ENCODE measurements around the gene HJV.

HJV gene

GRCh38 chr1:146022403-146023127, 1.0 kb upstream of the HJV start:
- in situ Hi-C loops (cut with MboI; ENCODE audit: low sequenced_read_pairs) = no loop called here

- in situ Hi-C loops (cut with MboI; ENCODE audit: low sequenced_read_pairs) = no loop called here
Observed at GRCh38 chr1:146021050-146021445, 487 bp downstream of the HJV start.

GRCh38 chr1:146020058-146021049, 1.2 kb downstream of the HJV start:
- in situ Hi-C loops (cut with MboI; ENCODE audit: low sequenced_read_pairs) = no loop called here

GRCh38 chr1:146019231-146020057, 2.1 kb downstream of the HJV start:
- in situ Hi-C loops (cut with MboI; ENCODE audit: low sequenced_read_pairs) = loop anchor here (10.0 kb wide), 1 partner anchor 125 kb away; no protein-coding TSS in a partner anchor

- in situ Hi-C loops (cut with MboI; ENCODE audit: low sequenced_read_pairs) = loop anchor here (10.0 kb wide), 1 partner anchor 122 kb away; no protein-coding TSS in a partner anchor
Observed at GRCh38 chr1:146016891-146017290, 4.6 kb downstream of the HJV start.

GRCh38 chr1:146013559-146013922, 8.0 kb downstream of the HJV start:
- in situ Hi-C loops (cut with MboI; ENCODE audit: low sequenced_read_pairs) = loop anchor here (10.0 kb wide), 1 partner anchor 119 kb away; no protein-coding TSS in a partner anchor

- in situ Hi-C loops (cut with MboI; ENCODE audit: low sequenced_read_pairs) = loop anchor here (10.0 kb wide), 1 partner anchor 118 kb away; no protein-coding TSS in a partner anchor
Observed at GRCh38 chr1:146012703-146013558, 8.6 kb downstream of the HJV start.

- in situ Hi-C loops (cut with MboI; ENCODE audit: low sequenced_read_pairs) = loop anchor here (10.0 kb wide), 1 partner anchor 115 kb away; no protein-coding TSS in a partner anchor
Observed at GRCh38 chr1:146010126-146010738, 11.3 kb downstream of the HJV start.

- in situ Hi-C loops (cut with MboI; ENCODE audit: low sequenced_read_pairs) = no loop called here
Observed at GRCh38 chr1:146007489-146008133, 13.9 kb downstream of the HJV start.

- in situ Hi-C loops (cut with MboI; ENCODE audit: low sequenced_read_pairs) = no loop called here
Observed at GRCh38 chr1:146001709-146002108, 19.8 kb downstream of the HJV start.

GRCh38 chr1:145999321-146000024, 22.1 kb downstream of the HJV start:
- in situ Hi-C loops (cut with MboI; ENCODE audit: low sequenced_read_pairs) = no loop called here

GRCh38 chr1:145997718-145998023, 23.9 kb downstream of the HJV start:
- in situ Hi-C loops (cut with MboI; ENCODE audit: low sequenced_read_pairs) = no loop called here

- in situ Hi-C loops (cut with MboI; ENCODE audit: low sequenced_read_pairs) = no loop called here
Observed at GRCh38 chr1:145997016-145997717, 24.4 kb downstream of the HJV start.

- in situ Hi-C loops (cut with MboI; ENCODE audit: low sequenced_read_pairs) = no loop called here
Observed at GRCh38 chr1:145996433-145997015, 25.0 kb downstream of the HJV start, which contains the start of gene TXNIP. TSS of gene TXNIP (minus strand) at chr1:145996579. CDS start at chr1:145996266, 313 bp downstream.

GRCh38 chr1:145995964-145996432, 25.5 kb downstream of the HJV start:
- in situ Hi-C loops (cut with MboI; ENCODE audit: low sequenced_read_pairs) = no loop called here

- in situ Hi-C loops (cut with MboI; ENCODE audit: low sequenced_read_pairs) = no loop called here
Observed at GRCh38 chr1:145995148-145995881, 26.2 kb downstream of the HJV start.
